Measurements from ENCODE around the gene ABCG1. TPM values are rescaled to one million over a fixed set of nuclear protein-coding genes. Genes with fewer than 3 reads are reported as not detected.
A peak's percentile ranks its signal among the peaks of the same experiment; 100 is the strongest.

ABCG1 gene
- total and polyA plus RNA-seq, 2 of the 4 experiments (the other 2 are of a cell fraction), result 0.19 to 0.36 TPM

DNA sequence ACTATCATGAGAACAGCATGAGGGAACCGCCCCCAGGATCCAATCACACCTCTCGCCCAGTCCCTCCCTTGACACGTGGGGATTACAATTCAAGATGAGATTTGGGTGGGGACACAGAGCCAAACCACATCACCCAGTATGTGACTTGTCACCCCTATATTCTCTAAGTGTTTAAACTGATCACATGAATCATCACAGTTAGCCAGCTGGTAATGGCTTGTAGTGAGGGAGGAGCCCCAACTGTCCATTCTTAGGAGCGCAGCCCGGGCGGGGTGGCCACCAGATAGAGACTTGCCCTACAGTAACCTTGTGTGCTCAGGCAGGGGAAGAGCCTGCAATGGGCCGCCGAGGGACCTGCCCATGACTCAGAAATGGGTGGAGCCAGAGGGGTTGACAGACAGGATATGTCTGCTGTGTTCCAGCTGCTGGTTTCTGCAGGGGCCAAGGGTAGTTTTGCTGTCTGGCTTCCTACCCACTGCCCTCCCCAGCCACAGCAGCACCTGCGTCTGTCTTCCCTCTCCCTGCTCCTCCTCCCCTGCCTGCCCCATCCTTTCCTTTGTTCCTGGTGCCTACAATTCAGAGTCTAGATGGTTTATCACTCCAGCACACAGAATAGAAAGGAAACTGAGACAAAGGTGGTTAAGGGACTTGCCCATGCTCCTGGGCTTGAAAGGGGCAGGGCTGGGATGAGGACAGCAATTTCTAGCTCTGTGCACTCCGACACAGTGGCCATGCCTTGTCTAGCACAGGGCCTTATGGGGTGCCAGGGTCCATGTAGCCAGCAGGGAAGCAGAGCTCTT is 9.2 kb downstream of the ABCG1 start:
- Histone ChIP-seq H3K18ac (ENCODE audit: low read depth, low read length) (peak overlapping the region; percentile 27; the same call in 1 of the 2 replicates), H2BK5ac (ENCODE audit: low read depth, low read length, poor library complexity, severe bottlenecking) (no peak overlapping the region), H4K91ac (ENCODE audit: insufficient read depth, low read depth, low read length) (peak overlapping the region; percentile 71), H2BK20ac (ENCODE audit: low read depth, low read length) (peak overlapping the region; percentile 60), H4K8ac (ENCODE audit: low read depth in 2 of 2, low read length in 2 of 2) (peak overlapping the region; percentile 45 to 75; a peak in 2 of 4 replicates), H3K27ac (ENCODE audit: insufficient read depth, low read length) (peak overlapping the region; percentile 51; the same call in 1 of the 2 replicates), H3K4me2 (ENCODE audit: low read depth, low read length) (peak overlapping the region; percentile 30), H3K9me3 (ENCODE audit: control insufficient read depth, insufficient read depth, low read length) (no peaks in the 10 kb centered on the region), H2AK5ac (ENCODE audit: low read depth, low read length) (peak overlapping the region; percentile 89; the same call in 1 of the 2 replicates), H3K14ac (replicated peaks; ENCODE audit: low read depth, low read length) (no peak overlapping the region), H3K27me3 (ENCODE audit: control insufficient read depth, insufficient read depth, low read length) (no peaks in the 10 kb centered on the region), H4K20me1 (ENCODE audit: insufficient read depth, low read length) (no peaks in the 10 kb centered on the region; the same call in 1 of the 2 replicates), H3K4me3 (ENCODE audit: insufficient read depth, low read depth, low read length) (no peak overlapping the region), H4K5ac (ENCODE audit: low read depth, low read length) (peak overlapping the region; percentile 9; the same call in 1 of the 2 replicates), H3K56ac (ENCODE audit: extremely low read depth, insufficient read depth, low read length) (no peak overlapping the region), H3K4ac (ENCODE audit: low read depth, low read length) (peak overlapping the region; percentile 70), H3K9ac (ENCODE audit: low read depth, low read length) (no peak overlapping the region), H2BK120ac (ENCODE audit: low read depth, low read length) (peak overlapping the region; percentile 45; the same call in 1 of the 2 replicates), H2BK15ac (ENCODE audit: low read depth, low read length) (peak overlapping the region; percentile 97; the same call in 2 of the 3 replicates), H2AFZ (replicated peaks; ENCODE audit: low read length, poor library complexity) (peak overlapping the region; percentile 64), H3K36me3 (ENCODE audit: control insufficient read depth, insufficient read depth, low read length) (peaks cover 3% of the 10 kb centered on the region; the same call in 1 of the 2 replicates), H2AK9ac (replicated peaks; ENCODE audit: low read depth, low read length, poor library complexity) (no peak overlapping the region), H3K23ac (ENCODE audit: low read depth, low read length) (no peak overlapping the region), H3K79me1 (ENCODE audit: low read depth in 1 of 2, low read length in 2 of 2) (no peaks in the 10 kb centered on the region; a peak in 1 of 4 replicates), H3K9me1 (ENCODE audit: insufficient read depth, low read length) (peaks cover 8% of the 10 kb centered on the region; the same call in 1 of the 2 replicates), H3K4me1 (ENCODE audit: control insufficient read depth, insufficient read depth, low read length) (peaks cover 15% of the 10 kb centered on the region)
- intact Hi-C loops (cut with micrococcal nuclease), result loop anchor here (2.0 kb wide), 1 partner anchor 65 kb away; no protein-coding TSS in a partner anchor
- ATAC-seq (ENCODE audit: low read depth), result peak; percentile 100
- no peak for TF ChIP-seq MAFK (IDR thresholded peaks at IDR 0.05; ENCODE audit: low read depth, low read length)
- TF ChIP-seq FOS (IDR thresholded peaks at IDR 0.05; ENCODE audit: low read depth, low read length), result peak; percentile 22; the same call in 1 of the 2 replicates
- dilution Hi-C loops (cut with HindIII; ENCODE audit: low sequenced_read_pairs, unreplicated experiment), result no loop called here
- BruUV-seq (replicated peaks), result no TSS peak
- CTCF ChIA-PET, result no interaction called here
- POLR2A ChIA-PET (ENCODE audit: unreplicated experiment), result no interaction called here
- peak; percentile 91 for DNase-seq
- WGBS, 2 experiments (ENCODE audit: extremely low coverage in 2 of 2, insufficient read length in 1 of 2), result 33% methylated on average over 3 of the region's 10 CpGs; no CpG with 5 or more reads in 1 of the 2 experiments
- in situ Hi-C loops (cut with MboI; ENCODE audit: low sequenced_read_pairs), result no loop called here
